ENCODE measurements around the gene RRAGC. TPM values are rescaled to one million over a fixed set of nuclear protein-coding genes. Genes with fewer than 3 reads are reported as not detected.
A peak's percentile ranks its signal among the peaks of the same experiment; 100 is the strongest.
"Not testable (repeated sequence)": the region's sequence is repeated elsewhere in the genome, so short reads cannot be mapped to it uniquely, and the experiment has no call there.

Gene RRAGC
- total RNA-seq, 5 donors from 2014 or later (not counting 1 experiment from before 2014, with no cell fraction given), result 14.8 to 22.1 (median 18.8) TPM

DNA sequence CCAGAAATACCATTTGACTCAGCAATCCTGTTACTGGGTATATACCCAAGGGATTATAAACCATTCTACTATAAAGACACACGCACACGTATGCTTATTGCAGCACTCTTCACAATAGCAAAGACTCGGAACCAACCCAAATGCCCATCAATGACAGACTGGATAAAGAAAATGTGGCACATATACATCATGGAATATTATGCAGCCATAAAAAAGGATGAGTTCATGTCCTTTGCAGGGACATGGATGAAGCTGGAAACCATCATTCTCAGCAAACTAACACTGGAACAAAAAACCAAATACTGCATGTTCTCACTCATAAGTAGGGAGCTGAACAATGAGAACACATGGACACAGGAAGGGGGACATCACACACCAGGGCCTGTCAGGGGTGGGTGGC lies 14.5 kb downstream of the RRAGC start:
- H3K27me3 Mint-ChIP-seq; H3K9me3 Mint-ChIP-seq; H3K4me1 ChIP-seq (ENCODE audit: control insufficient read depth in 1 of 2, extremely low read depth in 1 of 2, insufficient read depth in 2 of 2, low read length in 2 of 2); H3K4me3 Mint-ChIP-seq; POLR2A ChIA-PET; H3K27ac ChIP-seq (ENCODE audit: low read length); H3K27me3 ChIP-seq (replicated peaks in 1 of 2; ENCODE audit: control insufficient read depth in 2 of 2, extremely low read depth in 1 of 2, insufficient read depth in 2 of 2, low read length in 1 of 2); CTCF ChIA-PET; H3K9me3 ChIP-seq; DNase-seq; H3K4me3 ChIP-seq (ENCODE audit: control insufficient read depth in 1 of 2, extremely low read depth in 1 of 2, low read length in 1 of 2); ATAC-seq (replicated peaks in 1 of 4); H3K27ac Mint-ChIP-seq: not testable (repeated sequence)
- peaks cover 25 to 63% of the 10 kb centered on the region in 2 donors for H3K36me3 ChIP-seq (ENCODE audit: control insufficient read depth in 2 of 2, extremely low read depth in 1 of 2, insufficient read depth in 1 of 2, low read length in 1 of 2)
- H3K36me3 Mint-ChIP-seq, result peaks cover 43% of the 10 kb centered on the region
- peaks cover 18 to 29% (median 23%) of the 10 kb centered on the region in 3 donors for H3K4me1 Mint-ChIP-seq
- no CpG with 5 or more reads among the region's 3 CpGs for WGBS (ENCODE audit: insufficient coverage)

DNA sequence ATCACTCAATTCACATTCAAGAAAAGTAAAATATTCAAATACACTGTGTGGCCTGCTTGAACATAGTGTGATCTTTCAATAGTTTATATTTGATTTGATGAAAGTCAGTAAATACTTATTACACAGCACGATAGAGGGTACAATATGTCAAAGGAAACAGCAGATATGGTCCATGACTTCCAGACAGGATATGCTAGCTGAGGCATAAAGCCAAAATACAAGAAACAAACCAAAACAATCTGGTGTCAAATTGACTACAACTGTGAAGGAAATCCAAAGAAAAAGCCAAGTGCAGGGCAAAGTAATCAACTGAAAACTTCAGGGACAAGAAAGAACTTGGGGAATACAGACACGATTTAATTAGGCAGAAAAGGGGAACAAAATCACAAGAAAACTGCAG lies 19.3 kb downstream of the RRAGC start:
- no peaks in the 10 kb centered on the region for H3K27me3 Mint-ChIP-seq
- Histone ChIP-seq H3K4me3 (ENCODE audit: control insufficient read depth in 1 of 2, extremely low read depth in 1 of 2, low read length in 1 of 2) (no peak overlapping the region), H3K9me3 (no peaks in the 10 kb centered on the region), H3K36me3 (ENCODE audit: control insufficient read depth in 2 of 2, extremely low read depth in 1 of 2, insufficient read depth in 1 of 2, low read length in 1 of 2) (peaks cover 22 to 51% of the 10 kb centered on the region in 2 donors), H3K4me1 (ENCODE audit: control insufficient read depth in 1 of 2, extremely low read depth in 1 of 2, insufficient read depth in 2 of 2, low read length in 2 of 2) (no peaks in the 10 kb centered on the region), H3K27me3 (replicated peaks in 1 of 2; ENCODE audit: control insufficient read depth in 2 of 2, extremely low read depth in 1 of 2, insufficient read depth in 2 of 2, low read length in 1 of 2) (no peaks in the 10 kb centered on the region), H3K27ac (ENCODE audit: low read length) (no peak overlapping the region)
- H3K27ac Mint-ChIP-seq, result peak overlapping the region; percentile 9 to 57
- ATAC-seq (replicated peaks in 1 of 4) (no peak), DNase-seq (no peak)
- peaks cover 13 to 24% (median 15%) of the 10 kb centered on the region in 3 donors for H3K4me1 Mint-ChIP-seq
- peaks cover 46% of the 10 kb centered on the region for H3K36me3 Mint-ChIP-seq
- POLR2A ChIA-PET, result no interaction called here
- 91% methylated on average over 1 of the region's 2 CpGs for WGBS (ENCODE audit: insufficient coverage)
- peaks cover 0 to 3% (median 0%) of the 10 kb centered on the region in 3 donors for H3K9me3 Mint-ChIP-seq
- CTCF ChIA-PET, result interaction anchor here in 1 of 2 donors (0.6 kb wide), 1 partner anchor 247 kb away, joined by 3 read pairs; no protein-coding TSS in a partner anchor
- H3K4me3 Mint-ChIP-seq, result no peak overlapping the region

DNA sequence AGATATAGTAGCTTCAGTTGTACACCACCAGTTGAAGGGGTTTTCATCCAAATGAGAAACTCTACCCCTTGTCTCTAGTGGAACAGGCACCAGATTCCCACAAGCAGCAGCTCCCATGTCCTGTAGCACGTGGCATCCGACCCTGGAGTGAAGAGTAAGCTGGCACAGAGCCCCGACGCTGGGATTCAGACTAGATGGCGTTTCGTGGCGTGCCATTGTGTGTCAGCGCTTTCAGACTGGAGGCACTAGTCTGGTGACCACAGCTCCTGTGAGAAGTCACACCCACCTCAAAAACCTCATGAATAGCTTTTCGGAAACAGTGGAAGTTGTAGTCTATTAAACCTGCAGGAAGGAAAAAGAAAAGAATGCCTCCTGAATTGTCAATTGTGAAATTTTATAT lies 20.2 kb downstream of the RRAGC start:
- no peaks in the 10 kb centered on the region for H3K9me3 ChIP-seq
- no peaks in the 10 kb centered on the region for H3K4me1 ChIP-seq (ENCODE audit: control insufficient read depth in 1 of 2, extremely low read depth in 1 of 2, insufficient read depth in 2 of 2, low read length in 2 of 2)
- Mint-ChIP-seq H3K4me1 (peaks cover 11 to 18% (median 14%) of the 10 kb centered on the region in 3 donors), H3K27me3 (no peaks in the 10 kb centered on the region), H3K27ac (no peak overlapping the region), H3K4me3 (no peak overlapping the region), H3K9me3 (no peaks in the 10 kb centered on the region), H3K36me3 (peaks cover 37% of the 10 kb centered on the region)
- H3K27me3 ChIP-seq (replicated peaks in 1 of 2; ENCODE audit: control insufficient read depth in 2 of 2, extremely low read depth in 1 of 2, insufficient read depth in 2 of 2, low read length in 1 of 2), result no peaks in the 10 kb centered on the region
- no peak for DNase-seq
- ATAC-seq (replicated peaks in 1 of 4), result no peak
- POLR2A ChIA-PET, result interaction anchor here in 1 of 2 donors (0.6 kb wide), 2 partner anchors 915 to 1539 kb away, joined by 3 read pairs; no protein-coding TSS in a partner anchor
- CTCF ChIA-PET, result interaction anchor here in 1 of 2 donors (0.6 kb wide), 1 partner anchor 253 kb away, joined by 3 read pairs; no protein-coding TSS in a partner anchor
- peaks cover 22 to 48% of the 10 kb centered on the region in 2 donors for H3K36me3 ChIP-seq (ENCODE audit: control insufficient read depth in 2 of 2, extremely low read depth in 1 of 2, insufficient read depth in 1 of 2, low read length in 1 of 2)
- WGBS (ENCODE audit: insufficient coverage), result 88% methylated on average over 3 of the region's 9 CpGs
- H3K4me3 ChIP-seq (ENCODE audit: control insufficient read depth in 1 of 2, extremely low read depth in 1 of 2, low read length in 1 of 2), result no peak overlapping the region
- no peak overlapping the region for H3K27ac ChIP-seq (ENCODE audit: low read length)

DNA sequence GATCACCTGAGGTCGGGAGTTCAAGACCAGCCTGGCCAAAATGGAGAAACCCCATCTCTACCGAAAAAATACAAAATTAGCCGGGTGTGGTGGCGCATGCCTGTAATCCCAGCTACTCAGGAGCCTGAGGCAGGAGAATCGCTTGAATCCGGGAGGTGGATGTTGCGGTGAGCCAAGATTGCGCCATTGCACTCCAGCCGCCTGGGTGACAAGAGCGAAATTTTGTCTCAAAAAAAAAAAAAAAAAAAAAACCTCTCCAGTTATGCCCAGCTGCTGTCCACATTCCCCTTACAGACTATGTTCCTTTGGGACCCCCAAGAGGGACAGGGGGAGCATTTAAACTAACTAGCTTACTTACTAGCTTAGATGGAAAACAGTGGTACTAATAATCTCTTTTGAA lies 23.3 kb downstream of the RRAGC start:
- 95% methylated on average over 8 of the region's 10 CpGs for WGBS (ENCODE audit: insufficient coverage)
- H3K4me1 ChIP-seq (ENCODE audit: control insufficient read depth in 1 of 2, extremely low read depth in 1 of 2, insufficient read depth in 2 of 2, low read length in 2 of 2); H3K4me1 Mint-ChIP-seq; DNase-seq; H3K27me3 ChIP-seq (replicated peaks in 1 of 2; ENCODE audit: control insufficient read depth in 2 of 2, extremely low read depth in 1 of 2, insufficient read depth in 2 of 2, low read length in 1 of 2); H3K27ac Mint-ChIP-seq; ATAC-seq (replicated peaks in 1 of 4); H3K4me3 ChIP-seq (ENCODE audit: control insufficient read depth in 1 of 2, extremely low read depth in 1 of 2, low read length in 1 of 2); H3K27ac ChIP-seq (ENCODE audit: low read length); POLR2A ChIA-PET; H3K9me3 ChIP-seq; H3K9me3 Mint-ChIP-seq; H3K4me3 Mint-ChIP-seq: not testable (repeated sequence)
- H3K36me3 ChIP-seq (ENCODE audit: control insufficient read depth in 2 of 2, extremely low read depth in 1 of 2, insufficient read depth in 1 of 2, low read length in 1 of 2), result peaks cover 14 to 29% of the 10 kb centered on the region in 2 donors
- peaks cover 2 to 11% of the 10 kb centered on the region in 2 donors for H3K27me3 Mint-ChIP-seq
- CTCF ChIA-PET, result interaction anchor here in 1 of 2 donors (0.6 kb wide), 2 partner anchors 160 to 1320 kb away, joined by 3 read pairs; no protein-coding TSS in a partner anchor
- peaks cover 23% of the 10 kb centered on the region for H3K36me3 Mint-ChIP-seq

- peaks cover 2 to 11% of the 10 kb centered on the region in 2 experiments for H3K27me3 ChIP-seq (replicated peaks in 1 of 2; ENCODE audit: control insufficient read depth in 2 of 2, extremely low read depth in 1 of 2, insufficient read depth in 2 of 2, low read length in 1 of 2)
- Mint-ChIP-seq H3K4me3 (no peak overlapping the region), H3K36me3 (peaks cover 18% of the 10 kb centered on the region), H3K27me3 (peaks cover 11 to 17% of the 10 kb centered on the region in 2 donors), H3K27ac (no peak overlapping the region), H3K4me1 (peaks cover 0 to 3% (median 2%) of the 10 kb centered on the region in 3 donors), H3K9me3 (no peaks in the 10 kb centered on the region)
- no peaks in the 10 kb centered on the region for H3K9me3 ChIP-seq
- no peaks in the 10 kb centered on the region for H3K4me1 ChIP-seq (ENCODE audit: control insufficient read depth in 1 of 2, extremely low read depth in 1 of 2, insufficient read depth in 2 of 2, low read length in 2 of 2)
- ATAC-seq (replicated peaks in 1 of 4) (peak; percentile 69 to 83 (median 81)), DNase-seq (peak in 25 of 35 experiments; percentile 13 to 88 (median 32))
- H3K36me3 ChIP-seq (ENCODE audit: control insufficient read depth in 2 of 2, extremely low read depth in 1 of 2, insufficient read depth in 1 of 2, low read length in 1 of 2), result peaks cover 9 to 19% of the 10 kb centered on the region in 2 donors
- no peak overlapping the region for H3K4me3 ChIP-seq (ENCODE audit: control insufficient read depth in 1 of 2, extremely low read depth in 1 of 2, low read length in 1 of 2)
- no CpG with 5 or more reads among the region's 3 CpGs for WGBS (ENCODE audit: insufficient coverage)
- H3K27ac ChIP-seq (ENCODE audit: low read length), result no peak overlapping the region
- CTCF ChIA-PET, result interaction anchor here (0.5 to 1.6 kb wide), 9 partner anchors 8 to 908 kb away, joined by 3 to 8 read pairs (median 3); no protein-coding TSS in a partner anchor
- POLR2A ChIA-PET, result no interaction called here
These were observed 24.4 kb downstream of the RRAGC start for GRCh38 chr1:38834937-38835827.

GRCh38 chr1:38834221-38834782 lies 25.3 kb downstream of the RRAGC start:
- ATAC-seq (replicated peaks in 1 of 4), result no peak
- WGBS (ENCODE audit: insufficient coverage), result 80% methylated on average over 1 of the region's 3 CpGs
- Histone ChIP-seq H3K9me3 (no peaks in the 10 kb centered on the region), H3K4me3 (ENCODE audit: control insufficient read depth in 1 of 2, extremely low read depth in 1 of 2, low read length in 1 of 2) (no peak overlapping the region), H3K27me3 (replicated peaks in 1 of 2; ENCODE audit: control insufficient read depth in 2 of 2, extremely low read depth in 1 of 2, insufficient read depth in 2 of 2, low read length in 1 of 2) (peaks cover 2 to 13% of the 10 kb centered on the region in 2 experiments), H3K4me1 (ENCODE audit: control insufficient read depth in 1 of 2, extremely low read depth in 1 of 2, insufficient read depth in 2 of 2, low read length in 2 of 2) (no peaks in the 10 kb centered on the region), H3K27ac (ENCODE audit: low read length) (no peak overlapping the region), H3K36me3 (ENCODE audit: control insufficient read depth in 2 of 2, extremely low read depth in 1 of 2, insufficient read depth in 1 of 2, low read length in 1 of 2) (peaks cover 8 to 13% of the 10 kb centered on the region in 2 donors)
- peaks cover 16 to 23% of the 10 kb centered on the region in 2 donors for H3K27me3 Mint-ChIP-seq
- H3K36me3 Mint-ChIP-seq, result peaks cover 14% of the 10 kb centered on the region
- no peak overlapping the region for H3K27ac Mint-ChIP-seq
- ChIA-PET POLR2A (no interaction called here), CTCF (interaction anchor here (0.5 to 1.6 kb wide), 6 partner anchors 9 to 907 kb away, joined by 3 to 8 read pairs (median 4); no protein-coding TSS in a partner anchor)
- H3K9me3 Mint-ChIP-seq, result no peaks in the 10 kb centered on the region
- H3K4me1 Mint-ChIP-seq, result peaks cover 0 to 3% (median 2%) of the 10 kb centered on the region in 3 donors
- no peak for DNase-seq
- H3K4me3 Mint-ChIP-seq, result no peak overlapping the region

Measured in T-cell (primary cell).